Panc1 (cell line): Measurements from ENCODE around the gene SMOC2. TPM values are rescaled to one million over a fixed set of nuclear protein-coding genes. Genes with fewer than 3 reads are reported as not detected.

ENCODE experiments used
- ATAC-seq: fragments of 200-7000 bp; cut with Tn5 transposase; 2 replicates; pipeline ENCODE4 v1.9.1; 2020; ENCODE audit warnings: mild to moderate bottlenecking, moderate library complexity
- BruUV-seq: library from RNA; stranded (reverse); fragments of 400-500 nt; replicated peaks from 2 replicates; lab custom pipeline; 2021; lab: Mats Ljungman, UMichigan
- CTCF ChIA-PET: fragments of 300-600 bp; sonication (Branson Sonifier 250); formaldehyde crosslinking; loops from one replicate; lab custom pipeline; 2022; ENCODE audit warnings: antibody characterized with exemption; lab: Charles Lee
- POLR2A ChIA-PET: fragments of 300-600 bp; sonication (Branson Sonifier 250); formaldehyde crosslinking; loops from one replicate; lab custom pipeline; 2022; ENCODE audit warnings: antibody characterized with exemption; lab: Charles Lee
- DNase-seq: peaks from one replicate; pipeline ENCODE4 v3.0.0-alpha.2; 2010; ENCODE audit warnings: low read depth, low spot score
- H3K27ac ChIP-seq: 2 replicates; pipeline ENCODE4 v1.5.1; 2011; ENCODE audit warnings: mild to moderate bottlenecking, low read length, inconsistent platforms
- H3K27me3 ChIP-seq: fragments of 200-500 bp; sonication (Bioruptor generic); 2 replicates; pipeline ENCODE4 v1.6.0; 2014; ENCODE audit warnings: low read length, inconsistent platforms; ENCODE audit not compliant: control insufficient read depth, insufficient read depth
- H3K36me3 ChIP-seq: fragments of 200-500 bp; sonication (Bioruptor generic); 2 replicates; pipeline ENCODE4 v1.5.1; 2014; ENCODE audit warnings: inconsistent platforms, mild to moderate bottlenecking, low read length, moderate library complexity; ENCODE audit not compliant: control insufficient read depth, insufficient read depth
- H3K4me1 ChIP-seq: 2 replicates; pipeline ENCODE4 v1.5.1; 2011; ENCODE audit warnings: inconsistent platforms, mild to moderate bottlenecking, low read length, moderate library complexity; ENCODE audit not compliant: control insufficient read depth, insufficient read depth
- H3K4me3 ChIP-seq, 2 experiments: 2 replicates each; pipeline ENCODE4 v1.5.1; 2011 to 2012; ENCODE audit warnings: low read depth in 2 of 2, low read length in 2 of 2, mild to moderate bottlenecking in 2 of 2, inconsistent platforms in 1 of 2, moderate library complexity in 1 of 2
- H3K9me3 ChIP-seq: fragments of 200-500 bp; sonication (Bioruptor generic); 2 replicates; pipeline ENCODE4 v1.5.1; 2014; ENCODE audit warnings: low read depth, mild to moderate bottlenecking, inconsistent platforms, low read length, moderate library complexity; ENCODE audit not compliant: control insufficient read depth, insufficient read depth
- CTCF ChIP-seq: fragments of 450-650 bp; IDR thresholded peaks from 2 replicates; pipeline ENCODE4 v1.5.1; 2017; ENCODE audit warnings: mild to moderate bottlenecking
- POLR2AphosphoS5 ChIP-seq: IDR thresholded peaks from 2 replicates; pipeline ENCODE4 v1.6.1; 2012; ENCODE audit warnings: mild to moderate bottlenecking, low read depth, low read length, moderate library complexity
- REST ChIP-seq, 2 experiments: IDR thresholded peaks; 2 replicates each; pipeline ENCODE4 v1.6.1; 2011 to 2012; ENCODE audit warnings: low read depth in 2 of 2, control low read depth in 1 of 2, low read length in 1 of 2, mild to moderate bottlenecking in 1 of 2, moderate library complexity in 1 of 2; ENCODE audit not compliant: insufficient read depth in 1 of 2
- SIN3A ChIP-seq: IDR thresholded peaks from 2 replicates; pipeline ENCODE4 v1.6.1; 2012; ENCODE audit warnings: low read depth, mild to moderate bottlenecking, low read length, moderate library complexity, borderline replicate concordance; ENCODE audit not compliant: insufficient read depth
- TCF7L2 ChIP-seq: IDR thresholded peaks from 2 replicates; pipeline ENCODE4 v1.6.1; 2011; ENCODE audit warnings: mild to moderate bottlenecking, low read depth, low read length, inconsistent platforms
- in situ Hi-C: cut with HindIII; loops from 2 replicates; pipeline ENCODE4 v1.10.0; 2016; ENCODE audit warnings: low sequenced_read_pairs, low pct_unique_long_range_greater_than_20kb
- intact Hi-C: fragments of 100-400 bp; cut with micrococcal nuclease; formaldehyde crosslinking; loops from one replicate; pipeline ENCODE4 v1.10.0; 2022; ENCODE audit not compliant: unreplicated experiment
- total RNA-seq: library from RNA; stranded (reverse); gene quantifications from one replicate; pipeline ENCODE4 v1.2.1, GENCODE V29; 2021; ENCODE audit not compliant: unreplicated experiment

Gene SMOC2
- total RNA-seq, 1 experiment from 2014 or later: 0.13 TPM

- in situ Hi-C loops (no loop called here), intact Hi-C loops (no loop called here)
- TF ChIP-seq POLR2AphosphoS5: no peak
- no peak for TF ChIP-seq CTCF
- no peak for TF ChIP-seq SIN3A
- TF ChIP-seq REST (IDR thresholded peaks at IDR 0.05; ENCODE audit: insufficient read depth in 1 of 2, low read depth in 2 of 2, low read length in 1 of 2): no peak
- no peak for TF ChIP-seq TCF7L2
- CTCF ChIA-PET: no interaction called here
- ATAC-seq (no peak), DNase-seq (no peak)
- Histone ChIP-seq H3K27me3 (no peaks in the 10 kb centered on the region), H3K9me3 (no peaks in the 10 kb centered on the region), H3K27ac (no peak overlapping the region), H3K4me1 (no peaks in the 10 kb centered on the region), H3K36me3 (no peaks in the 10 kb centered on the region), H3K4me3 (no peak overlapping the region)
- no TSS peak for BruUV-seq
- POLR2A ChIA-PET: no interaction called here
Observed at GRCh38 chr6:168554472-168554871, 113.5 kb downstream of the SMOC2 start.

DNA sequence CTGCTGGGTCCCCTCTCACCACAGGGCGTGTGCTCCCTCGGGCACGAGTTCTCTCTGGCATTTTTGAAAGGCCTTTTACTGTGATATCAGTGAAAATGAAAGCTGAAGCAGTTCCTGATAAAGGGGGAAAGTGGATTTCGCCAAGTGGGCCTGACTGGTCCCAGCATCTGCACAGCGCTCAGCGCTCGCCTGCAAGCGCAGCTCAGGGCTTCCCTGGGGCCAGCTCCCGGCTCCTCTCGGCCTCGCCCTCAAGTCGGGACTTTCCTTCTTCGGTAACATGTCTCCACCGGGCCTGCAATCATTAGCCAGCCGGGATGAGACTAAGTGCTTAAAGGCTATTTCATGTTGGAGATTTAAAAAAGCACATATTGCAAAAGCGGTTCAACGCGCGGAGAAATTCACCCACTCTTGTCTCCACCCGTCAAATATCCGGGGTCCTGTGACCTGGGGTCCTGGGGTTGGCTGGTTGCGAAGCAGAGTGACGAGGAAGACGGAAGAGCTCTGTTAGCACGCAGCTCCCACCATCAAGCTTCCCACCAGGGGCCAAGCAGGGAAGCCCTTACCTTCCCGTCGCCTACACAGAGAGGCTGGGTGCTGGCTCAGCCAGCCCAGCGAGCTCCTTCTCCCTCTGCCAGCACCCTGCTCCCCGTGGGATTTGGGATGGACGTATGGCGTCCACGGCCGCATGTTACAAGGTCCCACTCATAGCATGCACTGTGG, 114.1 kb downstream of the SMOC2 start:
- Histone ChIP-seq H3K4me3 (no peak overlapping the region), H3K27ac (no peak overlapping the region), H3K36me3 (no peaks in the 10 kb centered on the region), H3K4me1 (no peaks in the 10 kb centered on the region), H3K27me3 (no peaks in the 10 kb centered on the region), H3K9me3 (no peaks in the 10 kb centered on the region)
- in situ Hi-C loops: no loop called here
- no TSS peak for BruUV-seq
- intact Hi-C loops: no loop called here
- ATAC-seq: no peak
- TF ChIP-seq POLR2AphosphoS5 (no peak), CTCF (no peak), TCF7L2 (no peak), SIN3A (no peak), REST (IDR thresholded peaks at IDR 0.05; ENCODE audit: insufficient read depth in 1 of 2, low read depth in 2 of 2, low read length in 1 of 2) (no peak)
- DNase-seq: no peak
- ChIA-PET POLR2A (no interaction called here), CTCF (no interaction called here)
